SU-DHL-6 (cell line): Measurements from ENCODE around the gene SPRY1.

Experiments
- H2AFZ ChIP-seq: fragments of 200-600 bp; sonication (generic); 2 replicates; pipeline ENCODE4 v1.6.1; 2014; ENCODE audit warnings: low read depth, mild to moderate bottlenecking, moderate library complexity, mixed read lengths, antibody characterized with exemption, low read length; ENCODE audit not compliant: severe bottlenecking
- H3F3A ChIP-seq: fragments of 200-600 bp; shearing (Covaris generic); 2 replicates; pipeline ENCODE4 v1.6.0; 2016; ENCODE audit warnings: antibody characterized with exemption, mild to moderate bottlenecking; ENCODE audit not compliant: insufficient read depth
- H3K27ac ChIP-seq: fragments of 200-600 bp; sonication (generic); 2 replicates; pipeline ENCODE4 v1.5.1; 2016; ENCODE audit warnings: low read depth, mild to moderate bottlenecking, low read length, moderate library complexity, mixed read lengths
- H3K27me3 ChIP-seq: fragments of 200-600 bp; sonication (generic), shearing (Covaris generic); 2 replicates; pipeline ENCODE4 v1.6.0; 2014; ENCODE audit warnings: mild to moderate bottlenecking, low read length
- H3K36me3 ChIP-seq: fragments of 200-600 bp; sonication (generic); 2 replicates; pipeline ENCODE4 v1.6.1; 2014; ENCODE audit warnings: mild to moderate bottlenecking, low read length, mixed read lengths
- H3K4me2 ChIP-seq: fragments of 300-600, 200-600 bp; shearing (Covaris generic), sonication (generic); 2 replicates; pipeline ENCODE4 v1.6.0; 2014; ENCODE audit warnings: low read length, low read depth, mild to moderate bottlenecking; ENCODE audit not compliant: poor library complexity, severe bottlenecking
- H3K4me3 ChIP-seq: fragments of 200-600 bp; sonication (generic); 2 replicates; pipeline ENCODE4 v1.5.1; 2014; ENCODE audit warnings: antibody characterized with exemption, low read length, mild to moderate bottlenecking, mixed read lengths; ENCODE audit not compliant: insufficient read depth, poor library complexity, severe bottlenecking
- H3K79me2 ChIP-seq: fragments of 200-600 bp; sonication (generic); 2 replicates; pipeline ENCODE4 v1.6.1; 2014; ENCODE audit warnings: mild to moderate bottlenecking, low read length, moderate library complexity; ENCODE audit not compliant: insufficient read depth
- H3K9ac ChIP-seq: fragments of 200-600 bp; sonication (generic); 2 replicates; pipeline ENCODE4 v1.7.0; 2014; ENCODE audit warnings: mild to moderate bottlenecking, low read length
- H3K9me2 ChIP-seq: fragments of 200-600 bp; sonication (generic); replicated peaks from 2 replicates; pipeline ENCODE4 v1.6.1; 2014; ENCODE audit warnings: low read length; ENCODE audit not compliant: insufficient read depth
- H3K9me3 ChIP-seq: fragments of 200-600 bp; sonication (generic); 2 replicates; pipeline ENCODE4 v1.6.1; 2014; ENCODE audit warnings: low read length, mixed read lengths; ENCODE audit not compliant: insufficient read depth
- H4K20me1 ChIP-seq: fragments of 200-600 bp; sonication (generic); 2 replicates; pipeline ENCODE4 v1.6.1; 2014; ENCODE audit warnings: low read depth, mild to moderate bottlenecking, antibody characterized with exemption, low read length, moderate library complexity, mixed read lengths
- CTCF ChIP-seq: fragments of 200-600 bp; sonication (generic); IDR thresholded peaks from one replicate; pipeline ENCODE4 v1.5.1; 2017; ENCODE audit warnings: antibody characterized with exemption, mild to moderate bottlenecking, low read length, moderate library complexity; ENCODE audit not compliant: insufficient read depth, poor library complexity, severe bottlenecking
- EZH2phosphoT487 ChIP-seq: fragments of 200-600 bp; sonication (generic), shearing (Covaris generic); conservative IDR thresholded peaks from 2 replicates; pipeline ENCODE4 v1.6.1; 2018; ENCODE audit warnings: mild to moderate bottlenecking, antibody characterized with exemption, low read length, moderate library complexity, mixed read lengths

The SPRY1 gene

GRCh38 chr4:123444290-123444731, 47.7 kb downstream of the SPRY1 start:
- H3K9me2 ChIP-seq, result no peaks in the 10 kb centered on the region
- no peaks in the 10 kb centered on the region for H3K79me2 ChIP-seq
- H3F3A ChIP-seq, result no peaks in the 10 kb centered on the region
- no peak overlapping the region for H3K4me2 ChIP-seq
- no peak for TF ChIP-seq EZH2phosphoT487
- TF ChIP-seq CTCF, result no peak
- H4K20me1 ChIP-seq, result no peaks in the 10 kb centered on the region
- H3K36me3 ChIP-seq, result no peaks in the 10 kb centered on the region
- no peak overlapping the region for H3K4me3 ChIP-seq
- no peak overlapping the region for H3K27ac ChIP-seq
- no peaks in the 10 kb centered on the region for H3K9me3 ChIP-seq
- H3K27me3 ChIP-seq, result no peaks in the 10 kb centered on the region
- no peak overlapping the region for H3K9ac ChIP-seq
- H2AFZ ChIP-seq, result no peak overlapping the region

DNA sequence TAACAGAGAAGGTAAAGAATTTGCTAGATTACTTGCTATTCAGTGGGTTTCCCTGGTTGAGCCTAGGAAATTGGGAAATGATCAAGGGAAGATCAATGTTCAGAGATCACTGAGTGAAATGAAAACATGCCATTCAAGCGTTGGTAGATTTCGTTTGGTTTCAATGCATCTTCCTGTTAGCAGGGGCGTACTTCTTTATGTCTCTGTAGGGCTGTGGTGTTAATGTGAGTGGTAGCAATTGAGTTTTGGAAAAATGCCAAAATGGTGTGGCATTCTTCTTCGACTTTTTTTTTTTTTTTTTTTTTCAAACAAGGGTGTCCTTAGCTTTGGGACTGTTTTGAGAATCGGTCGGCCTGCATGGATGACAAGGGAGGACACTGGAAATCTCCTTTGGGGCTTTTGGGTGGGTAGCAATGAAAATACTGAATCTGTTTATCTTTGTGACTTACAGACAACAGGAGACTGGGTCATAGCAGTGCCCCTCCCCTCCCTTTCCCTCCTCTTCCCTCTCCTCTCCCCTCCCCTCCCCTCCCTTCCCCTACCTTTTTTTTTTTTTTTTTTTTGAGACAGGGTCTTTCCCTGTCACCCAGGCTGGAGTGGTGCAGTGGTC, 50.4 kb downstream of the SPRY1 start:
- no peak overlapping the region for H3K4me3 ChIP-seq
- no peak overlapping the region for H3K4me2 ChIP-seq
- H3K27me3 ChIP-seq, result no peaks in the 10 kb centered on the region
- H3F3A ChIP-seq, result no peaks in the 10 kb centered on the region
- no peaks in the 10 kb centered on the region for H3K9me2 ChIP-seq
- H2AFZ ChIP-seq, result no peak overlapping the region
- no peaks in the 10 kb centered on the region for H4K20me1 ChIP-seq
- H3K79me2 ChIP-seq, result no peaks in the 10 kb centered on the region
- H3K9me3 ChIP-seq, result no peaks in the 10 kb centered on the region
- no peak overlapping the region for H3K27ac ChIP-seq
- no peak overlapping the region for H3K9ac ChIP-seq
- no peaks in the 10 kb centered on the region for H3K36me3 ChIP-seq
- no peak for TF ChIP-seq EZH2phosphoT487
- TF ChIP-seq CTCF, result no peak

GRCh38 chr4:123449362-123449761, 52.8 kb downstream of the SPRY1 start:
- H3K9ac ChIP-seq, result no peak overlapping the region
- TF ChIP-seq CTCF (no peak), EZH2phosphoT487 (no peak)
- no peaks in the 10 kb centered on the region for H3K9me2 ChIP-seq
- no peak overlapping the region for H2AFZ ChIP-seq
- H3K36me3 ChIP-seq, result no peaks in the 10 kb centered on the region
- no peaks in the 10 kb centered on the region for H3K9me3 ChIP-seq
- H3K27ac ChIP-seq, result no peak overlapping the region
- no peaks in the 10 kb centered on the region for H3K79me2 ChIP-seq
- no peaks in the 10 kb centered on the region for H3K27me3 ChIP-seq
- no peaks in the 10 kb centered on the region for H3F3A ChIP-seq
- H3K4me3 ChIP-seq, result no peak overlapping the region
- H3K4me2 ChIP-seq, result no peak overlapping the region
- H4K20me1 ChIP-seq, result no peaks in the 10 kb centered on the region
